Testis (tissue), 3 donors: Measurements from ENCODE around the gene TBC1D7. TPM values are rescaled to one million over a fixed set of nuclear protein-coding genes. Genes with fewer than 3 reads are reported as not detected.

ENCODE experiments used
- DNase-seq: peaks from one replicate; pipeline ENCODE4 v3.0.0-alpha.2; 2019
- H3K27ac ChIP-seq, 2 donors: fragments of 200-600 bp; sonication (generic); one replicate each; pipeline ENCODE4 v1.5.1; 2019
- H3K27me3 ChIP-seq: fragments of 200-600 bp; sonication (generic); one replicate; pipeline ENCODE4 v1.5.1; 2019
- H3K36me3 ChIP-seq: fragments of 200-600 bp; sonication (generic); one replicate; pipeline ENCODE4 v1.5.1; 2017; ENCODE audit warnings: low read depth; ENCODE audit errors: missing control alignments
- H3K4me1 ChIP-seq: fragments of 200-600 bp; sonication (generic); one replicate; pipeline ENCODE4 v1.5.1; 2019
- H3K4me3 ChIP-seq, 2 donors: fragments of 200-600 bp; sonication (generic); one replicate each; pipeline ENCODE4 v1.5.1; 2017 to 2019
- H3K9me3 ChIP-seq: fragments of 200-600 bp; sonication (generic); one replicate; pipeline ENCODE4 v1.5.1; 2017
- CTCF ChIP-seq, 3 experiments: fragments of 450-650 bp in 2 of 3; fragments of 200-600 bp in 1 of 3; sonication (generic) in 1 of 3; IDR thresholded peaks; one replicate each; pipeline ENCODE4 v1.5.1; 2016 to 2019; ENCODE audit warnings: antibody characterized with exemption in 3 of 3, mild to moderate bottlenecking in 2 of 3, moderate library complexity in 1 of 3
- POLR2A ChIP-seq: fragments of 450-650 bp; IDR thresholded peaks from one replicate; pipeline ENCODE4 v1.6.1; 2017; ENCODE audit warnings: antibody characterized with exemption, mild to moderate bottlenecking, moderate library complexity
- WGBS, 2 donors: methylation state at CpG; one replicate each; pipeline ENCODE4 v1.1.5; 2018; 5-methylcytosine and 5-hydroxymethylcytosine counted together
- intact Hi-C: fragments of 100-400 bp; cut with DNase I; formaldehyde crosslinking; loops from one replicate; pipeline ENCODE4 v1.15.1; 2023; ENCODE audit warnings: low total_unique reads
- polyA plus RNA-seq: library from polyadenylated mRNA; stranded (reverse); fragments of 350-450 nt; fragmentation: Illumina TruSeq; extraction: RNeasy Lipid Tissue Mini Kit (QIAGEN cat#74804); gene quantifications from one replicate; pipeline ENCODE4 v1.2.3, GENCODE V29; 2014; ENCODE audit warnings: low read depth, low replicate concordance; ENCODE audit not compliant: insufficient read depth
- total RNA-seq, 2 donors: library from RNA; depleted of rRNA; stranded (reverse); fragments of >200 nt; gene quantifications; one replicate each; pipeline ENCODE4 v1.2.3, GENCODE V29; 2016

The TBC1D7 gene
- total and polyA plus RNA-seq, 3 donors from 2014 or later: 24.2 to 48.0 (median 28.0) TPM

- H3K36me3 ChIP-seq: no peaks in the 10 kb centered on the region
- WGBS, 2 donors: 91 to 96% methylated on average over 9 of the region's 9 CpGs
Observed at GRCh38 chr6:13296536-13296997, 31.8 kb downstream of the TBC1D7 start.

GRCh38 chr6:13295576-13295975 lies 32.8 kb downstream of the TBC1D7 start:
- H3K36me3 ChIP-seq: no peaks in the 10 kb centered on the region
- intact Hi-C loops: no loop called here
- H3K27ac ChIP-seq: no peak overlapping the region
- H3K4me1 ChIP-seq: no peaks in the 10 kb centered on the region
- no peak for DNase-seq
- no peaks in the 10 kb centered on the region for H3K27me3 ChIP-seq
- no peak overlapping the region for H3K4me3 ChIP-seq
- TF ChIP-seq CTCF (IDR thresholded peaks at IDR 0.05) (no peak), POLR2A (no peak)
- WGBS, 2 donors: 92 to 99% methylated on average over 8 to 11 of the region's 11 CpGs
- H3K9me3 ChIP-seq: no peaks in the 10 kb centered on the region

More at GRCh38 chr6:13296536-13296997, 31.8 kb downstream of the TBC1D7 start:
- Histone ChIP-seq H3K4me3 (no peak overlapping the region), H3K4me1 (no peaks in the 10 kb centered on the region), H3K27me3 (no peaks in the 10 kb centered on the region), H3K9me3 (no peaks in the 10 kb centered on the region), H3K27ac (no peak overlapping the region)
- TF ChIP-seq POLR2A: no peak
- TF ChIP-seq CTCF (IDR thresholded peaks at IDR 0.05): no peak
- DNase-seq: no peak
- intact Hi-C loops: no loop called here

- 69% methylated on average over 13 of the region's 13 CpGs for WGBS, 2 donors
- H3K27me3 ChIP-seq: no peaks in the 10 kb centered on the region
- intact Hi-C loops: no loop called here
- H3K27ac ChIP-seq: no peak overlapping the region
- H3K4me3 ChIP-seq: no peak overlapping the region
- TF ChIP-seq CTCF (IDR thresholded peaks at IDR 0.05) (no peak), POLR2A (no peak)
- H3K4me1 ChIP-seq: no peaks in the 10 kb centered on the region
- no peak for DNase-seq
- no peaks in the 10 kb centered on the region for H3K36me3 ChIP-seq
- no peaks in the 10 kb centered on the region for H3K9me3 ChIP-seq
Observed at GRCh38 chr6:13294499-13295069, 33.8 kb downstream of the TBC1D7 start.

GRCh38 chr6:13292774-13293173 lies 35.6 kb downstream of the TBC1D7 start:
- Histone ChIP-seq H3K9me3 (no peaks in the 10 kb centered on the region), H3K4me3 (no peak overlapping the region), H3K36me3 (no peaks in the 10 kb centered on the region), H3K4me1 (no peaks in the 10 kb centered on the region), H3K27ac (no peak overlapping the region), H3K27me3 (no peaks in the 10 kb centered on the region)
- no peak for DNase-seq
- no peak for TF ChIP-seq POLR2A
- TF ChIP-seq CTCF (IDR thresholded peaks at IDR 0.05): no peak
- WGBS, 2 donors: 88 to 92% methylated on average over 9 of the region's 9 CpGs
- intact Hi-C loops: no loop called here

- H3K4me3 ChIP-seq: no peak overlapping the region
- 88 to 98% methylated on average over 2 of the region's 2 CpGs for WGBS, 2 donors
- H3K9me3 ChIP-seq: no peaks in the 10 kb centered on the region
- intact Hi-C loops: no loop called here
- TF ChIP-seq POLR2A (no peak), CTCF (IDR thresholded peaks at IDR 0.05) (no peak)
- no peaks in the 10 kb centered on the region for H3K36me3 ChIP-seq
- H3K4me1 ChIP-seq: no peaks in the 10 kb centered on the region
- DNase-seq: no peak
- H3K27ac ChIP-seq: no peak overlapping the region
- no peaks in the 10 kb centered on the region for H3K27me3 ChIP-seq
Observed at GRCh38 chr6:13290335-13290734, 38.0 kb downstream of the TBC1D7 start.
